ENCODE measurements around the gene CTNNA2.

DNA sequence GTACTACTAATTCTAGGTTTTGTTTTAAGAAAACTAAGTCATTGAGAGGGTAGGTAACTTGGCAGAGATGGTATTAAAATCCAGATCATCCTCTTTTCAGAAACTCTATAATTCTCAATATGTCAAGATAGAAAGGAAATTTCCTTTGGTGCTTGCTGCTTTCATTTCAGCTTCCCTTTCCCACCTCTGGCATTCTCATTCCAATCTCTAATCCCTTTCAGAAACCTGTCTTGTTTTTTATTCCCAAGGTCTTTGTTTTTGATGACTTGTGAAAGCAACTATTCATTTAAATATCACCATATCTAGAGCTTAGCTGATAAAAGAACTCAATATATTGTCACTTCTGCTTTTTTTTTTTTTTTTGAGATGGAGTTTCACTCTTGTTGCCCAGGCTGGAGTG, 1034.5 kb downstream of the CTNNA2 start:
- no peak for TF ChIP-seq POLR2A (IDR thresholded peaks at IDR 0.05)
- TF ChIP-seq, protein P1, sequence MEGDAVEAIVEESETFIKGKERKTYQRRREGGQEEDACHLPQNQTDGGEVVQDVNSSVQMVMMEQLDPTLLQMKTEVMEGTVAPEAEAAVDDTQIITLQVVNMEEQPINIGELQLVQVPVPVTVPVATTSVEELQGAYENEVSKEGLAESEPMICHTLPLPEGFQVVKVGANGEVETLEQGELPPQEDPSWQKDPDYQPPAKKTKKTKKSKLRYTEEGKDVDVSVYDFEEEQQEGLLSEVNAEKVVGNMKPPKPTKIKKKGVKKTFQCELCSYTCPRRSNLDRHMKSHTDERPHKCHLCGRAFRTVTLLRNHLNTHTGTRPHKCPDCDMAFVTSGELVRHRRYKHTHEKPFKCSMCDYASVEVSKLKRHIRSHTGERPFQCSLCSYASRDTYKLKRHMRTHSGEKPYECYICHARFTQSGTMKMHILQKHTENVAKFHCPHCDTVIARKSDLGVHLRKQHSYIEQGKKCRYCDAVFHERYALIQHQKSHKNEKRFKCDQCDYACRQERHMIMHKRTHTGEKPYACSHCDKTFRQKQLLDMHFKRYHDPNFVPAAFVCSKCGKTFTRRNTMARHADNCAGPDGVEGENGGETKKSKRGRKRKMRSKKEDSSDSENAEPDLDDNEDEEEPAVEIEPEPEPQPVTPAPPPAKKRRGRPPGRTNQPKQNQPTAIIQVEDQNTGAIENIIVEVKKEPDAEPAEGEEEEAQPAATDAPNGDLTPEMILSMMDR (IDR thresholded peaks at IDR 0.05): no peak

Data from uterus (tissue), 2 donors.